ENCODE results near the gene CDH23. TPM values are rescaled to one million over a fixed set of nuclear protein-coding genes. Genes with fewer than 3 reads are reported as not detected.

The CDH23 gene
- total RNA-seq, 1 experiment from 2014 or later = not detected

GRCh38 chr10:71423901-71424300, 27.2 kb downstream of the CDH23 start:
- Histone ChIP-seq H3K27me3 (ENCODE audit: low read length) (no peaks in the 10 kb centered on the region), H3K36me3 (ENCODE audit: low read depth, low read length) (no peaks in the 10 kb centered on the region), H3K9me2 (replicated peaks; ENCODE audit: low read length) (no peaks in the 10 kb centered on the region), H4K20me1 (ENCODE audit: low read length) (no peaks in the 10 kb centered on the region), H3K4me1 (ENCODE audit: insufficient read depth, low read length) (no peaks in the 10 kb centered on the region), H3K27ac (ENCODE audit: low read length) (no peak overlapping the region), H3K4me3 (ENCODE audit: low read length) (no peak overlapping the region), H3K4me2 (ENCODE audit: low read length) (no peak overlapping the region), H3K9me3 (ENCODE audit: low read length) (no peaks in the 10 kb centered on the region), H3K79me2 (ENCODE audit: low read length) (no peaks in the 10 kb centered on the region), H3K9ac (ENCODE audit: low read length) (no peak overlapping the region), H2AFZ (ENCODE audit: low read length) (no peak overlapping the region), H3F3A (ENCODE audit: low read length, unreplicated experiment) (no peaks in the 10 kb centered on the region)
- BruUV-seq (replicated peaks) = no TSS peak
- ChIA-PET CTCF (no interaction called here), POLR2A (ENCODE audit: unreplicated experiment) (no interaction called here)
- DNase-seq = no peak
- no peak for ATAC-seq
- no peak for TF ChIP-seq EZH2 (IDR thresholded peaks at IDR 0.05; ENCODE audit: low read length, unreplicated experiment)
- TF ChIP-seq, protein P1, sequence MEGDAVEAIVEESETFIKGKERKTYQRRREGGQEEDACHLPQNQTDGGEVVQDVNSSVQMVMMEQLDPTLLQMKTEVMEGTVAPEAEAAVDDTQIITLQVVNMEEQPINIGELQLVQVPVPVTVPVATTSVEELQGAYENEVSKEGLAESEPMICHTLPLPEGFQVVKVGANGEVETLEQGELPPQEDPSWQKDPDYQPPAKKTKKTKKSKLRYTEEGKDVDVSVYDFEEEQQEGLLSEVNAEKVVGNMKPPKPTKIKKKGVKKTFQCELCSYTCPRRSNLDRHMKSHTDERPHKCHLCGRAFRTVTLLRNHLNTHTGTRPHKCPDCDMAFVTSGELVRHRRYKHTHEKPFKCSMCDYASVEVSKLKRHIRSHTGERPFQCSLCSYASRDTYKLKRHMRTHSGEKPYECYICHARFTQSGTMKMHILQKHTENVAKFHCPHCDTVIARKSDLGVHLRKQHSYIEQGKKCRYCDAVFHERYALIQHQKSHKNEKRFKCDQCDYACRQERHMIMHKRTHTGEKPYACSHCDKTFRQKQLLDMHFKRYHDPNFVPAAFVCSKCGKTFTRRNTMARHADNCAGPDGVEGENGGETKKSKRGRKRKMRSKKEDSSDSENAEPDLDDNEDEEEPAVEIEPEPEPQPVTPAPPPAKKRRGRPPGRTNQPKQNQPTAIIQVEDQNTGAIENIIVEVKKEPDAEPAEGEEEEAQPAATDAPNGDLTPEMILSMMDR (conservative IDR thresholded peaks at IDR 0.05; ENCODE audit: low read depth, low read length) = no peak
- TF ChIP-seq EZH2phosphoT487 (IDR thresholded peaks at IDR 0.05; ENCODE audit: borderline replicate concordance, low read length) = no peak
- intact Hi-C loops (cut with micrococcal nuclease) = no loop called here

DNA sequence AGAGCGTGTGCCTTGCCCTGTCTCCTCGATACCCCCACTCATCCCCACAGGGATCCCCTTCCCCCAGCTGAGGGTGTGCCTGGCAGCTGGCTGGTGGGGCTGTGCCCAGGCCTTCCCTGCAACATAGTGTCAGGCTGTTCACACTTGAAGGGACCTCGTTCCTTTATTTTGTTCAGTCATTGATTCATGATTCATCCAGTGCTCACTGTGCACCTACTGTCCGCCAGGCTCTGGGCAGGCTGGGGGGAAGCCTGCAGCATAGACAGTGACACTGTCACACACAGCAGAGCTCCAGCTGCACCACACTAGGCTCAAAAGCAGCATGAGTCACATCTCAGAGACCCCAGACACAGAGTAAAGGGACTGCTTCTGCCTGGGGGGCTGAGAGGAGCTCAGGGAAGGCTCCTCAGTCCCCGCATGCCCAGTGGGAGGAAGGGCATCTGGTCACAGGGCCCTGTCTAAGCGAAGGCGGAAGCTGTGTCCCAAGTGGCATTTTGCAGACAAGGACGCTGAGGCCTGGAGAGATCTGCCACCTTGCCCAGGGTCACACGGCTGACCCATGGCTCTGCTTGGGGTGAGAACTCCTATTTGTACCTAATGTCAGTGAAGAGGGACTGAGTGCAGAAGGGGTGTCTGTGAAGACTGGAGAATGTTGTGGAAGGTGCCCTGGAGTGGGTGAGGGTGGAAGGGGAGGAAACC, 27.9 kb downstream of the CDH23 start:
- no peaks in the 10 kb centered on the region for H4K20me1 ChIP-seq (ENCODE audit: low read length)
- no peaks in the 10 kb centered on the region for H3K9me2 ChIP-seq (replicated peaks; ENCODE audit: low read length)
- no peak overlapping the region for H3K4me2 ChIP-seq (ENCODE audit: low read length)
- no peak overlapping the region for H3K9ac ChIP-seq (ENCODE audit: low read length)
- no peaks in the 10 kb centered on the region for H3K79me2 ChIP-seq (ENCODE audit: low read length)
- no peak for DNase-seq
- H3K27me3 ChIP-seq (ENCODE audit: low read length) = no peaks in the 10 kb centered on the region
- no peak for ATAC-seq
- no peaks in the 10 kb centered on the region for H3K4me1 ChIP-seq (ENCODE audit: insufficient read depth, low read length)
- no TSS peak for BruUV-seq (replicated peaks)
- H3K4me3 ChIP-seq (ENCODE audit: low read length) = no peak overlapping the region
- ChIA-PET POLR2A (ENCODE audit: unreplicated experiment) (no interaction called here), CTCF (no interaction called here)
- H3K9me3 ChIP-seq (ENCODE audit: low read length) = no peaks in the 10 kb centered on the region
- H3F3A ChIP-seq (ENCODE audit: low read length, unreplicated experiment) = no peaks in the 10 kb centered on the region
- intact Hi-C loops (cut with micrococcal nuclease) = no loop called here
- TF ChIP-seq EZH2 (IDR thresholded peaks at IDR 0.05; ENCODE audit: low read length, unreplicated experiment) (no peak), EZH2phosphoT487 (IDR thresholded peaks at IDR 0.05; ENCODE audit: borderline replicate concordance, low read length) (no peak)
- TF ChIP-seq, protein P1 (conservative IDR thresholded peaks at IDR 0.05; ENCODE audit: low read depth, low read length) = no peak
- no peak overlapping the region for H3K27ac ChIP-seq (ENCODE audit: low read length)
- no peak overlapping the region for H2AFZ ChIP-seq (ENCODE audit: low read length)
- H3K36me3 ChIP-seq (ENCODE audit: low read depth, low read length) = no peaks in the 10 kb centered on the region

DNA sequence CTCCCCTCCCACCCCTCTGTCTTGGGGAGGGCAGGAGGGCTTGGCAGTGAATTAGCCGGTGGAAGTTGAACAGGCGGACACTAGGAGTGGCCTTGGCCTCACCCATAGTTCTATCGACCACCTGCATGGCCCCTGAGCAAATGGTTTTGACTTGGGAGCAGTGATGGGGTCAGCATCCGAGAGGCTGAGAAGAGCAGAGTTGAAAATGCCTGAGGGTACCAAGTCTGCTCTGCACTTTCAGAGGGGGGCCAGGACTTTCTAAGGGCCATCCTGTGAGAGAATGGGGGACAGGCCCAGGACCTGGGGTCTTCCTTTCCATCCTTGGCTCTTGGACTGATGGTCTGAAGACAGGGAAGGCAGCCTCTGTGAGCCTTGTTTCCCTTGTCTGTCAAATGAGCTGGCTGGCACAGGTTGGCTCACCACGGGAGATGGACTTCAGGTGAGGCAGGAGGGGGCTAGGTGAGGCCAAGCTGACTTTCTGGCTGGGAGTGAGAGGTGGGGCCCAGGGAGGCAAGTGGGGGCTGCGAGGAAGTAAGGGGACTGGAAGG, 29.4 kb downstream of the CDH23 start:
- POLR2A ChIA-PET (ENCODE audit: unreplicated experiment) = no interaction called here
- intact Hi-C loops (cut with micrococcal nuclease) = no loop called here

More for the DNA sequence above, 29.4 kb downstream of the CDH23 start:
- H3K27me3 ChIP-seq (ENCODE audit: low read length) = no peaks in the 10 kb centered on the region
- ATAC-seq (no peak), DNase-seq (no peak)
- H3K79me2 ChIP-seq (ENCODE audit: low read length) = no peaks in the 10 kb centered on the region
- TF ChIP-seq EZH2phosphoT487 (IDR thresholded peaks at IDR 0.05; ENCODE audit: borderline replicate concordance, low read length) = no peak
- TF ChIP-seq, protein P1 (conservative IDR thresholded peaks at IDR 0.05; ENCODE audit: low read depth, low read length) = no peak
- no peak for TF ChIP-seq EZH2 (IDR thresholded peaks at IDR 0.05; ENCODE audit: low read length, unreplicated experiment)
- H3K4me1 ChIP-seq (ENCODE audit: insufficient read depth, low read length) = no peaks in the 10 kb centered on the region
- H4K20me1 ChIP-seq (ENCODE audit: low read length) = no peaks in the 10 kb centered on the region
- no peak overlapping the region for H3K27ac ChIP-seq (ENCODE audit: low read length)
- no peaks in the 10 kb centered on the region for H3K9me2 ChIP-seq (replicated peaks; ENCODE audit: low read length)
- H3K9ac ChIP-seq (ENCODE audit: low read length) = no peak overlapping the region
- no peaks in the 10 kb centered on the region for H3F3A ChIP-seq (ENCODE audit: low read length, unreplicated experiment)
- H3K9me3 ChIP-seq (ENCODE audit: low read length) = no peaks in the 10 kb centered on the region
- CTCF ChIA-PET = no interaction called here
- no peak overlapping the region for H3K4me3 ChIP-seq (ENCODE audit: low read length)
- no peak overlapping the region for H3K4me2 ChIP-seq (ENCODE audit: low read length)
- H3K36me3 ChIP-seq (ENCODE audit: low read depth, low read length) = no peaks in the 10 kb centered on the region
- no TSS peak for BruUV-seq (replicated peaks)
- H2AFZ ChIP-seq (ENCODE audit: low read length) = no peak overlapping the region
